Prostate gland (tissue), 2 donors: ENCODE measurements around the gene GAS6. TPM values are rescaled to one million over a fixed set of nuclear protein-coding genes. Genes with fewer than 3 reads are reported as not detected.

Source experiments
- DNase-seq: peaks from one replicate; pipeline ENCODE4 v3.0.0-alpha.2; 2019; ENCODE audit warnings: low spot score
- H3K27ac ChIP-seq, 2 donors: fragments of 200-600 bp; sonication (generic); 2 replicates each; pipeline ENCODE4 v1.5.1; 2017 to 2019
- H3K27me3 ChIP-seq: fragments of 200-600 bp; sonication (generic); replicated peaks from 2 replicates; pipeline ENCODE4 v1.5.1; 2019; ENCODE audit not compliant: insufficient read depth
- H3K36me3 ChIP-seq, 2 donors: fragments of 200-600 bp; sonication (generic); 1 replicate in 1 of 2; 2 replicates in 1 of 2; pipeline versions ENCODE4 v1.5.1 to v1.8.1; 2017 to 2019
- H3K4me1 ChIP-seq: fragments of 200-600 bp; sonication (generic); replicated peaks from 2 replicates; pipeline ENCODE4 v1.5.1; 2019
- H3K4me3 ChIP-seq, 2 donors: fragments of 200-600 bp; sonication (generic); 2 replicates each; pipeline ENCODE4 v1.5.1; 2017 to 2019
- H3K9me3 ChIP-seq: fragments of 200-600 bp; sonication (generic); 2 replicates; pipeline ENCODE4 v1.5.1; 2017
- POLR2A ChIP-seq: fragments of 450-650 bp; IDR thresholded peaks from one replicate; pipeline ENCODE4 v1.6.1; 2016; ENCODE audit warnings: antibody characterized with exemption, mild to moderate bottlenecking
- POLR2AphosphoS5 ChIP-seq: sonication (generic); formaldehyde crosslinking; IDR thresholded peaks from one replicate; pipeline ENCODE4 v1.6.1; 2017; ENCODE audit warnings: antibody characterized with exemption
- WGBS: methylation state at CpG from one replicate; pipeline ENCODE4 v1.1.5; 2018; 5-methylcytosine and 5-hydroxymethylcytosine counted together
- intact Hi-C: fragments of 100-400 bp; cut with DNase I; formaldehyde crosslinking; loops from one replicate; pipeline ENCODE4 v1.14.2; 2022
- total RNA-seq, 2 donors: library from RNA; depleted of rRNA; stranded (reverse); fragments of >200 nt; gene quantifications; one replicate each; pipeline ENCODE4 v1.1.0, GENCODE V29; 2016
- TF ChIP-seq, protein P1 (sequence below), 4 experiments: fragments of 200-600 bp in 2 of 4; fragments of 450-650 bp in 2 of 4; sonication (generic) in 2 of 4; IDR thresholded peaks; 1 replicate in 3 of 4; 2 replicates in 1 of 4; pipeline ENCODE4 v1.5.1; 2016 to 2019; ENCODE audit warnings: antibody characterized with exemption in 4 of 4, mild to moderate bottlenecking in 2 of 4, moderate library complexity in 2 of 4

GAS6 gene
- total RNA-seq, 2 donors from 2014 or later, result 116 to 432 TPM

DNA sequence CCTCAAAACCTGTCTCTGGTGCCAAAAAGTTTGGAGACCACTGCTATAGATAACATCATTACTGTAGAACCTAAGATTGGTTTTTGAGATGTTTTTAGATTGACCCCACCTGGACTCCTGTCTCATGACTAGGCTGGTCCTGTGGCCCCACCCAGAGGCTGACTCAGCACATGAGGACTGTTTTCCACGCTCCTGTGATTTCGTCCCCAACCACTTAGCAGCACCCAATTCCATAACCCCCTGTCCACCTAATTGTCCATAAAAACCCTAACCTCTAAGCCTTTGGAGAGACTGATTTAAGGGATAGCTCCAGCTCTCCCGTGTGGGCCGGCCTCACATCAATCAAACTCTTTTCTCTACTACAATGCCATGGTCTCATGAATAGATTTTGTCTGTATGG, 25.6 kb upstream of the GAS6 start:
- no peak overlapping the region for H3K27ac ChIP-seq
- TF ChIP-seq POLR2AphosphoS5, result no peak
- TF ChIP-seq, protein P1, sequence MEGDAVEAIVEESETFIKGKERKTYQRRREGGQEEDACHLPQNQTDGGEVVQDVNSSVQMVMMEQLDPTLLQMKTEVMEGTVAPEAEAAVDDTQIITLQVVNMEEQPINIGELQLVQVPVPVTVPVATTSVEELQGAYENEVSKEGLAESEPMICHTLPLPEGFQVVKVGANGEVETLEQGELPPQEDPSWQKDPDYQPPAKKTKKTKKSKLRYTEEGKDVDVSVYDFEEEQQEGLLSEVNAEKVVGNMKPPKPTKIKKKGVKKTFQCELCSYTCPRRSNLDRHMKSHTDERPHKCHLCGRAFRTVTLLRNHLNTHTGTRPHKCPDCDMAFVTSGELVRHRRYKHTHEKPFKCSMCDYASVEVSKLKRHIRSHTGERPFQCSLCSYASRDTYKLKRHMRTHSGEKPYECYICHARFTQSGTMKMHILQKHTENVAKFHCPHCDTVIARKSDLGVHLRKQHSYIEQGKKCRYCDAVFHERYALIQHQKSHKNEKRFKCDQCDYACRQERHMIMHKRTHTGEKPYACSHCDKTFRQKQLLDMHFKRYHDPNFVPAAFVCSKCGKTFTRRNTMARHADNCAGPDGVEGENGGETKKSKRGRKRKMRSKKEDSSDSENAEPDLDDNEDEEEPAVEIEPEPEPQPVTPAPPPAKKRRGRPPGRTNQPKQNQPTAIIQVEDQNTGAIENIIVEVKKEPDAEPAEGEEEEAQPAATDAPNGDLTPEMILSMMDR (IDR thresholded peaks at IDR 0.05), result no peak
- no peak for TF ChIP-seq POLR2A
- no peak overlapping the region for H3K4me3 ChIP-seq
- H3K9me3 ChIP-seq, result no peaks in the 10 kb centered on the region
- H3K36me3 ChIP-seq, result no peaks in the 10 kb centered on the region
- WGBS, result 87% methylated on average over 4 of the region's 4 CpGs
- no peaks in the 10 kb centered on the region for H3K27me3 ChIP-seq
- intact Hi-C loops, result no loop called here
- DNase-seq, result no peak
- no peaks in the 10 kb centered on the region for H3K4me1 ChIP-seq

DNA sequence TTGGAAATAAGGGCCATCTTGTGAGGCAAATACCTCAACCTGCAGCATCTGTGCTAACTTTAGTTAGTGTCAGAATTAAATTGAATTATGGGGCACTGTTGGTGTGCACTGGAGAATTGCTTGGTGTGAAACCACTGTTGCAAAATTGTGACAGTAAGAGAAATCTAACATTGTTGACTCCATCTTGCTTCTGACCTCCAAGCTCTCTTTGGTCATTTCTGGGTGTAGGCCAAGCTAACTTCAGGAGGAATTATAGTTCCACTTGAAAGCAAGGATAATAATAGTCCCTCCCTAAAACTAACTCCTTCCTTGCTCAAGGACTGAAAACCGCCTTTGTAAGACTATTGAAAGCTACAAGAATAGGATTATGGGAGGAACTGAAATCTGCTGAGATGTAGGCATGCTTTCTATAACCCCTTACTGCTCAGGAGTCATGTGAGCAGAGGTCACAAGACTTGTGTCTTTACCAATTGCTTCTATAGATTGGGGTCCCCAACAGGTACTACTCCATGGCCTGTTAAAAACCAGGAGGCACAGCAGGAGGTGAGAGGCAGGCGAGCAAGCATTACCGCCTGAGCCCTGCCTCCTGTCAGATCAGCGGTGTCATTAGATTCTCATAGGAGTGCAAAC, 24.9 kb upstream of the GAS6 start:
- H3K4me1 ChIP-seq, result no peaks in the 10 kb centered on the region
- no peaks in the 10 kb centered on the region for H3K9me3 ChIP-seq
- intact Hi-C loops, result no loop called here
- no peak overlapping the region for H3K4me3 ChIP-seq
- H3K27ac ChIP-seq, result no peak overlapping the region
- H3K27me3 ChIP-seq, result no peaks in the 10 kb centered on the region
- no peak for DNase-seq
- no peaks in the 10 kb centered on the region for H3K36me3 ChIP-seq
- WGBS, result 95% methylated on average over 4 of the region's 4 CpGs
- TF ChIP-seq, protein P1 (IDR thresholded peaks at IDR 0.05), result no peak
- no peak for TF ChIP-seq POLR2AphosphoS5
- TF ChIP-seq POLR2A, result no peak

DNA sequence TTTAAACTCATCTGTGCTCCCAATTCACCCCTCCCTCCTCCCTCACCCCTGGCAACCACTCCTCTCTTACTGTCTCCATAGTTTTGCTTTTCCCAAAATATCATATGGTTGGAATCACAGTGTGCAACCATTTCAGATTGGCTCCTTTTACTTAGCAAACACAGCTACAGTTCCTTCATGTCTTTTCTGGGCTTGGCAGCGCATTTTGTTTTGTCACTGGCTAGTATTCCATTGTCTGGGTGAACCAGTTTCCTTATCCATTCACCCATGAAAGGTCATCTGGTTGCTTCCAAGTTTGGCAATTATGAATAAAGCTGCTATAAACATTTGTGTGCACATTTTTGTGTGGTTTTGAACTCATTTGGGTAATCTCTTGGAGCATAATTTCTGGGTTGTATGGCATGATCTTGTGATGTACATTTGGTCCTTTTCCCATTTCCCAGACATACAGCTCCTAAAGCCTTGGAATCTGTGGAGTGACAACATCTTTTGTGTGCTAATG, 23.9 kb upstream of the GAS6 start:
- H3K27me3 ChIP-seq, result no peaks in the 10 kb centered on the region
- H3K4me3 ChIP-seq, result no peak overlapping the region
- H3K36me3 ChIP-seq, result no peaks in the 10 kb centered on the region
- no peak for DNase-seq
- H3K4me1 ChIP-seq, result no peaks in the 10 kb centered on the region
- no peak overlapping the region for H3K27ac ChIP-seq
- intact Hi-C loops, result no loop called here
- TF ChIP-seq POLR2A (no peak), POLR2AphosphoS5 (peak; percentile 4)
- H3K9me3 ChIP-seq, result no peaks in the 10 kb centered on the region
- 22% methylated on average over 1 of the region's 1 CpG for WGBS

DNA sequence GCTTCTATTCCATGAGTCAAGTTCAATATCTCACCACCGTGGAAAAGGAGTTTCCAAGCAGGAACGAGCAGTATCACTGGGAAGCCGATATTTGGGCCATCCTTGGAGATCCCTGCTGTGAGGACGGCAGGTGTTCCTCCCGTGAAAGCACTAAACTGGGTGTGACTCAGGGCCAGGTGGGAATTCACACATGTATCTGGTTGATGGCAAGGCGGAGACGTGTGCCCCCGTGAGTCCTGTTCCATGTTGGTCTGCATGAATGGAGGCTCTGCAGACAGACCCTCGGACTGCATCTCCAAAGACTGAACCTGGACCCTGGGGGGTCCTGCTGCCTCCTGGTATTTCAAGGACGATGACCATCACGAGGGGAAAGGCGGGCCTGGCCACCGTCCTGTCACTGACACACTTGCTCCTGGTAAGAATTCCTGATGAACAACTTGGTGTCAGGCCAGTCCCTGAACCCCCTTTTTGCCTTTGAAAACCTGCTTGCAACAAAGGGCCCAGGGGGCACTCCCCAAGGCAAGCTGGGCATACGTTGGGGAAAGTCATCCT, 22.8 kb upstream of the GAS6 start:
- 89% methylated on average over 14 of the region's 14 CpGs for WGBS
- H3K27ac ChIP-seq, result no peak overlapping the region

DNA sequence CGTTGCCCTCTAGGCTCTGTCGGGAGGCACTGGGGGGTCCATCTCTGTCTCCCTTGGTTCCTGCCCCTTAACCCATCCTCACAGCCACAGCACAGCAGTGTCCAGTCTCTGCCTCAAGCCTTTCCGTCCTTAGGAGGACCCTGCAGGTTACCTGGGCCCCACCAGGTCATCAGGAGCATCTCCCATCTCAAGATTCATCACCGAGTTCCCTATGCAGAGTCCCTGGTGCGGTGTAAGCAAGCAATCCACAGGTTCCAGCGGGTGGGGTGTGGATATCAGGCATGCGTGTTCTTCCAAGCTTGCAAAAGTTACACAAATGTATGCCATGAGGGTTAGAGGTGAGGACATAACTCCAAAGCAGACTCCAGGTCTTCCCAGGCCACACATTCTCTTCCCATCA, 20.9 kb upstream of the GAS6 start:
- H3K4me3 ChIP-seq, result no peak overlapping the region
- no peak for DNase-seq
- H3K36me3 ChIP-seq, result no peaks in the 10 kb centered on the region
- TF ChIP-seq POLR2A (no peak), POLR2AphosphoS5 (no peak)
- TF ChIP-seq, protein P1 (IDR thresholded peaks at IDR 0.05), result no peak
- 95% methylated on average over 7 of the region's 7 CpGs for WGBS
- H3K9me3 ChIP-seq, result no peaks in the 10 kb centered on the region
- peaks cover 8% of the 10 kb centered on the region for H3K4me1 ChIP-seq
- H3K27me3 ChIP-seq, result no peaks in the 10 kb centered on the region
- no peak overlapping the region for H3K27ac ChIP-seq
- intact Hi-C loops, result no loop called here

More for the DNA sequence above, 22.8 kb upstream of the GAS6 start:
- TF ChIP-seq, protein P1 (IDR thresholded peaks at IDR 0.05), result no peak
- TF ChIP-seq POLR2AphosphoS5 (no peak), POLR2A (no peak)
- Histone ChIP-seq H3K27me3 (no peaks in the 10 kb centered on the region), H3K36me3 (no peaks in the 10 kb centered on the region), H3K4me1 (peaks cover 7% of the 10 kb centered on the region), H3K4me3 (no peak overlapping the region), H3K9me3 (no peaks in the 10 kb centered on the region)
- no peak for DNase-seq
- intact Hi-C loops, result no loop called here
